ENCODE measurements around the gene CEP19.
"Not testable (repeated sequence)": the region's sequence is repeated elsewhere in the genome, so short reads cannot be mapped to it uniquely, and the experiment has no call there.

Gene CEP19, protein sequence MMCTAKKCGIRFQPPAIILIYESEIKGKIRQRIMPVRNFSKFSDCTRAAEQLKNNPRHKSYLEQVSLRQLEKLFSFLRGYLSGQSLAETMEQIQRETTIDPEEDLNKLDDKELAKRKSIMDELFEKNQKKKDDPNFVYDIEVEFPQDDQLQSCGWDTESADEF

DNA sequence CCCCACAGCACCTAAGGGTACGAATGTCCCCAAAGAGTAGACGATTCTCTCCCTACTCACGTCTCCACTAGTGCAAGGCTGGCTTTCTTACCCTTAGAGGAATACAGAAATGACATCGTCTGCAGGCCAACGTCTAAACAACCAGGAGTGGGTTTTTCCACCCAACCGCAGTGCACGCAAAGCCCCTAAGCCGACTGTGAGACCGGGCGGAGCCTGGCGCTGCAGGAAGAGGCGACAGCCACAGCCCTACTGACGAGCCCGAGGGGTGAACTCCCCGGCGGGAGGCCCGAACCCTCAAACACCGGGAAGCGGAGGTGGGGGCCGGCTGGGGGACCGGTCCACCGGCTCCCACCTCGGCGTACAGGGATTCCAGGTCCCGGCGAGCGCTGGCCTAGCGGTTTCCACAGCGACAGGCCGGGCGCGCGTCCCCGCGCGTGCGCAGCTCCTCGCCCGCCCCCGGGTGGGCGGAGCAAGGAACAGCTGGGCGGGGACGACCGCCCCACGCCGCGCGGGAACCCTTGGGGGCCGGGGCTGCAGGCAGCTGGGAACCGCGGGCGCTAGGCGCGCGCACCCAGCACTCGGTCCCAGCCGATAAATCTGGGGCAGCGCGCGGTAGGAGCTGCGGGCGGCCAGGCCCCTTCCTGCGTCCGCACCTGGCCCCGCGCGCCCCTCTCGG is at the start of gene CEP19, which contains the start of gene PIGX:
Gene CEP19 (minus strand): TSS at position 413 of the 676 bp plus-strand sequence. CDS start 3,593 bp downstream, outside the sequence.
Gene PIGX (plus strand): TSS at position 540 of the 676 bp plus-strand sequence.
- no peak for TF ChIP-seq CTCF (IDR thresholded peaks at IDR 0.05; ENCODE audit: control insufficient read depth, extremely low read depth, insufficient read depth)
- peak within 1 kb of the TSS; percentile 76 for H3K4me3 ChIP-seq (ENCODE audit: low read depth, low read length)
- peak; percentile 30 for DNase-seq (ENCODE audit: low read depth)

DNA sequence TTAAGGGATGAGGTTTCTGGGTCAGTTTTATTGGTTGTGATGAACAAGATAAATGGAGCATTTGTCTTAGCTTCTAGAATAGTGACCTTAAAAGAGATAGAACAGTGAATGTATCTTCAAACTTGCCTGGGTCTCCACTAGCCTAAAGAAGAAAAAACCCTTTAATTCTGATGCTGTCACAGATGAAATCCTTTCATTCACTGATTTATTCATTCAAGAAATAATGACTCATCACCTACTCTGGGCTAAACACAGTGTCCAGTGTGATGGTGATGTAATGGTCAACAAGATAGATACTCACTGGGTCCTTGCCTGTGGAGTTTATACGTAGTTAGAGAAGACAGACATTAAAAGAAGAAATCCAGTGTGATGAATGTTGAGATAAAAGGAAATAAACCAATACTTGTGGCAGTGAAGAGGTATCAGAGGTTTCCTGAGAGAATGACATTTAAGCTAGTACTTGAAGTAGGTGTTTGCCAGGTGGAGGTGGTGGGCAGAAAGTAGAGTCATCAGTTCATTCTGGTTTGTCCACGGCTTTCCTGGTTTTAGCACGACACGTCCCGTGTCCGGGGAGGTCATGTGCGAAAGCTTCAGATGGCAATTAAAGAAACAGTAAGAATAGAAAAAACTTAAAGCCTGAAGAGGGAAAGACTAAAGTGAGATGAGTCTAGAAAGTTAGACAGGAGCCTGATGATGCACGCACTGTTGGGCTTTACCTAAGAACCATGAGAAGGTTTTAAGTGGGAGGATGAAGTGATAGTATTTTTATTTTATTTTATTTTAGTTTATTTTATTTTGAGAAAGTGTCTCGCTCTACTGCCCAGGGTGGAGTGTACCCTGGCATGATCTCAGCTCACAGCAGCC is 46.1 kb upstream of the CEP19 start:
- DNase-seq (ENCODE audit: low read depth) = no peak
- H3K4me3 ChIP-seq (ENCODE audit: low read depth, low read length) = no peak overlapping the region
- TF ChIP-seq CTCF (IDR thresholded peaks at IDR 0.05; ENCODE audit: control insufficient read depth, extremely low read depth, insufficient read depth) = no peak

- no peak overlapping the region for H3K4me3 ChIP-seq (ENCODE audit: low read depth, low read length)
- TF ChIP-seq CTCF (IDR thresholded peaks at IDR 0.05; ENCODE audit: control insufficient read depth, extremely low read depth, insufficient read depth) = no peak
- DNase-seq (ENCODE audit: low read depth) = no peak
These were observed 44.7 kb upstream of the CEP19 start for GRCh38 chr3:196756732-196757131.

DNA sequence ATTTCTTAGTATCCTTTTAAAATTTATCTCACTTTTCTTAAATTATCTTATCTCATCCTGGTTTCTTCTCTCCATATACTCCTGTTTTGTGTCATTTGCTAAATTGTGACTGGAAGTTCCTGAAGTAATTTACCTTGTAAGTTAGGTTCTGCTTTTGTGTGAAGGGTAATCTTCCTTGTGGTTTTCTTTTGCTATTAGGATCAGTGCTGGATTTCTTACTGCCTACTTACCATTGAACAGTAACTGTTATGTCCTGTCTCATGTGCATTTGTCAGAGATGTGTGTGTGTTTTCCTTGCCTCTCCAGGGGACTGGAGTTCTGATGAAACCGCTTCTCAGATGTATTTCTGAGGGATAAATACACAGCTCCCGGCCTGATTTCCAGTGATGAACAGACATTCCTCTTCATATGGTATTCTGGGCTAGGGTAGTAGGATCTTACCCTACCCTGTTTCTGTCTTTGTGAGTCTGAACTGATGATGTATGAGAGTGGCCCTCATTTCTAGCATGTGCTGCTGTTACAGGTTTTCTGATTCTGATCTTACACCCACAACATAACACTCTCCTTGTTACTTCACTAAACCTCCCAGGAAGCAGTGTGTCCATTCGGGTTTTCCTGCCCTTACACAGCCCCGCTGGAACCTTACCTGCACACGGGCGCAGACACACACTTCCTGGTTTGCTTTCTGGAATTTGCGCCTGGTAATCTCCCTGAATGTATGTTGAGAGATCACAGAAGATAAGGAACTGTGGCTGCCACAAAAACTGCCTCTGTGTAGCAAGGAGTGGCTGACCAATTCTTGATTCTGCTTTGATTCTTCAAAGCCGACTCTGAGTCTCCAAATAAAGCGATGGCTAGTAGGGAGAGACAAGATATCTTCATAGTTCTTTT is 42.3 kb upstream of the CEP19 start:
- peak; percentile 1; the same call in 1 of the 2 replicates for TF ChIP-seq CTCF (IDR thresholded peaks at IDR 0.05; ENCODE audit: control insufficient read depth, extremely low read depth, insufficient read depth)
- peak overlapping the region; percentile 1 for H3K4me3 ChIP-seq (ENCODE audit: low read depth, low read length)
- DNase-seq (ENCODE audit: low read depth) = peak; percentile 52

GRCh38 chr3:196753201-196753600 is 41.2 kb upstream of the CEP19 start:
- DNase-seq (ENCODE audit: low read depth) = no peak
- no peak overlapping the region for H3K4me3 ChIP-seq (ENCODE audit: low read depth, low read length)
- TF ChIP-seq CTCF (IDR thresholded peaks at IDR 0.05; ENCODE audit: control insufficient read depth, extremely low read depth, insufficient read depth) = no peak

- H3K4me3 ChIP-seq (ENCODE audit: low read depth, low read length) = no peak overlapping the region
- TF ChIP-seq CTCF (IDR thresholded peaks at IDR 0.05; ENCODE audit: control insufficient read depth, extremely low read depth, insufficient read depth) = no peak
These were observed 37.1 kb upstream of the CEP19 start for GRCh38 chr3:196749125-196749524.

GRCh38 chr3:196743569-196743968 is 31.5 kb upstream of the CEP19 start:
- not testable (repeated sequence) for DNase-seq (ENCODE audit: low read depth); H3K4me3 ChIP-seq (ENCODE audit: low read depth, low read length)

More at GRCh38 chr3:196749125-196749524, 37.1 kb upstream of the CEP19 start:
- DNase-seq (ENCODE audit: low read depth) = no peak
